H1 (cell line): ENCODE data around the gene KXD1. TPM values are rescaled to one million over a fixed set of nuclear protein-coding genes. Genes with fewer than 3 reads are reported as not detected.
"Not testable (repeated sequence)": the region's sequence is repeated elsewhere in the genome, so short reads cannot be mapped to it uniquely, and the experiment has no call there.

Source experiments
- CTCF ChIA-PET: fragments of 300-600 bp; sonication (Branson Sonifier 250); formaldehyde crosslinking; loops from one replicate; lab custom pipeline; 2021; ENCODE audit not compliant: partially characterized antibody; lab: Charles Lee
- POLR2A ChIA-PET: fragments of 300-600 bp; sonication (Branson Sonifier 250); formaldehyde crosslinking; loops from one replicate; lab custom pipeline; 2021; ENCODE audit warnings: inconsistent platforms; ENCODE audit not compliant: partially characterized antibody; lab: Charles Lee
- DNase-seq, 2 experiments: peaks; one replicate each; pipeline versions ENCODE4 v3.0.0 to v3.0.0-alpha.2; 2010 to 2022; ENCODE audit warnings: low spot score in 2 of 2, low read depth in 1 of 2, mixed read lengths in 1 of 2
- FAIRE-seq: peaks from 2 replicates; lab custom pipeline; 2011; peaks lifted over from hg19 to GRCh38; lab: Jason Lieb, UNC
- H2AFZ ChIP-seq: 2 replicates; pipeline ENCODE4 v1.8.1; 2012; ENCODE audit warnings: low read length, inconsistent platforms
- H2AK5ac ChIP-seq: 2 replicates; pipeline ENCODE4 v1.6.1; 2013; ENCODE audit warnings: low read depth, low read length
- H2BK120ac ChIP-seq: replicated peaks from 2 replicates; pipeline ENCODE3; 2013; ENCODE audit warnings: low read depth, low read length, inconsistent platforms
- H2BK12ac ChIP-seq: 2 replicates; pipeline ENCODE4 v1.6.1; 2013; ENCODE audit warnings: low read depth, low read length
- H2BK15ac ChIP-seq: 2 replicates; pipeline ENCODE4 v1.6.1; 2013; ENCODE audit warnings: low read length
- H2BK20ac ChIP-seq: 2 replicates; pipeline ENCODE4 v1.6.1; 2013; ENCODE audit warnings: low read length
- H2BK5ac ChIP-seq: 2 replicates; pipeline ENCODE4 v1.6.1; 2013; ENCODE audit warnings: low read depth, low read length
- H3K14ac ChIP-seq: 2 replicates; pipeline ENCODE4 v1.6.1; 2013; ENCODE audit warnings: inconsistent platforms; ENCODE audit not compliant: insufficient read length
- H3K18ac ChIP-seq: 2 replicates; pipeline ENCODE4 v1.6.1; 2013; ENCODE audit warnings: low read length; ENCODE audit errors: extremely low read depth
- H3K23ac ChIP-seq: 2 replicates; pipeline ENCODE4 v1.6.1; 2013; ENCODE audit warnings: inconsistent platforms; ENCODE audit not compliant: insufficient read length
- H3K23me2 ChIP-seq: 2 replicates; pipeline ENCODE4 v1.6.1; 2013; ENCODE audit warnings: low read depth, low read length
- H3K27ac ChIP-seq: 2 replicates; pipeline ENCODE4 v1.6.1; 2011; ENCODE audit warnings: low read depth, low read length, inconsistent platforms
- H3K27me3 ChIP-seq, 4 experiments: replicated peaks in 1 of 4; 1 replicate in 1 of 4; 2 replicates in 3 of 4; pipeline versions ENCODE4 v1.6.1 to v1.8.1; 2011 to 2013; ENCODE audit warnings: low read length in 3 of 4, mild to moderate bottlenecking in 3 of 4, inconsistent platforms in 2 of 4, mixed read lengths in 2 of 4, moderate library complexity in 1 of 4; ENCODE audit not compliant: control insufficient read depth in 3 of 4, insufficient read depth in 3 of 4; ENCODE audit errors: extremely low read depth in 1 of 4
- H3K36me3 ChIP-seq, 4 experiments: 2 replicates each; pipeline versions ENCODE4 v1.6.1 to v1.8.1; 2011 to 2013; ENCODE audit warnings: mild to moderate bottlenecking in 4 of 4, low read length in 3 of 4, moderate library complexity in 2 of 4, control low read depth in 1 of 4, inconsistent platforms in 1 of 4; ENCODE audit not compliant: insufficient read depth in 4 of 4, control insufficient read depth in 2 of 4
- H3K4ac ChIP-seq: replicated peaks from 2 replicates; pipeline ENCODE3; 2013; ENCODE audit warnings: low read length, low read depth, mixed read lengths, inconsistent platforms; ENCODE audit not compliant: insufficient read length
- H3K4me1 ChIP-seq, 4 experiments: replicated peaks in 1 of 4; 1 replicate in 1 of 4; 2 replicates in 3 of 4; pipeline versions ENCODE4 v1.6.1 to v1.8.1; 2011 to 2013; ENCODE audit warnings: low read length in 3 of 4, inconsistent platforms in 2 of 4, mixed read lengths in 1 of 4; ENCODE audit not compliant: insufficient read depth in 4 of 4, control insufficient read depth in 3 of 4
- H3K4me2 ChIP-seq, 2 experiments: 2 replicates each; pipeline versions ENCODE4 v1.6.1 to v1.8.1; 2011 to 2013; ENCODE audit warnings: low read depth in 2 of 2, low read length in 2 of 2, control low read depth in 1 of 2, inconsistent platforms in 1 of 2, mild to moderate bottlenecking in 1 of 2; ENCODE audit not compliant: insufficient read depth in 1 of 2
- H3K4me3 ChIP-seq, 4 experiments: fragments of 200-600, 300-600 bp in 1 of 4; sonication (generic), shearing (Covaris generic), sonication (Bioruptor Twin) in 1 of 4; 2 replicates each; pipeline versions ENCODE4 v1.5.1 to v1.8.1; 2011 to 2016; ENCODE audit warnings: low read length in 4 of 4, low read depth in 3 of 4, control low read depth in 2 of 4, inconsistent platforms in 2 of 4, mild to moderate bottlenecking in 2 of 4, mixed read lengths in 1 of 4, moderate library complexity in 1 of 4; ENCODE audit not compliant: insufficient read depth in 2 of 4; ENCODE audit errors: extremely low read depth in 1 of 4
- H3K56ac ChIP-seq: replicated peaks from 2 replicates; pipeline ENCODE3; 2013; ENCODE audit warnings: low read depth, mild to moderate bottlenecking, mixed read lengths, low read length, inconsistent platforms; ENCODE audit not compliant: insufficient read length
- H3K79me1 ChIP-seq: 2 replicates; pipeline ENCODE4 v1.6.1; 2013; ENCODE audit warnings: low read depth, low read length, control low read depth
- H3K79me2 ChIP-seq, 2 experiments: 2 replicates each; pipeline versions ENCODE4 v1.6.1 to v1.8.1; 2012 to 2013; ENCODE audit warnings: low read length in 2 of 2, mild to moderate bottlenecking in 2 of 2, inconsistent platforms in 1 of 2; ENCODE audit not compliant: insufficient read depth in 2 of 2, control insufficient read depth in 1 of 2
- H3K9ac ChIP-seq, 4 experiments: replicated peaks in 1 of 4; 1 replicate in 1 of 4; 2 replicates in 3 of 4; pipeline versions ENCODE4 v1.6.1 to v1.8.1; 2011 to 2013; ENCODE audit warnings: low read depth in 3 of 4, low read length in 3 of 4, control low read depth in 2 of 4, mild to moderate bottlenecking in 2 of 4, moderate library complexity in 2 of 4, inconsistent platforms in 1 of 4; ENCODE audit errors: extremely low read depth in 1 of 4
- H3K9me3 ChIP-seq, 2 experiments: 2 replicates each; pipeline versions ENCODE4 v1.6.1 to v1.8.1; 2012 to 2013; ENCODE audit warnings: mild to moderate bottlenecking in 2 of 2, moderate library complexity in 2 of 2, control low read depth in 1 of 2, inconsistent platforms in 1 of 2, low read depth in 1 of 2, low read length in 1 of 2, mixed read lengths in 1 of 2; ENCODE audit not compliant: insufficient read depth in 2 of 2
- H4K20me1 ChIP-seq, 2 experiments: replicated peaks in 1 of 2; 2 replicates each; pipeline versions ENCODE3 to v1.8.1; 2011 to 2013; ENCODE audit warnings: inconsistent platforms in 2 of 2, low read length in 2 of 2, mild to moderate bottlenecking in 1 of 2; ENCODE audit not compliant: insufficient read depth in 2 of 2, control insufficient read depth in 1 of 2
- H4K5ac ChIP-seq: 2 replicates; pipeline ENCODE4 v1.6.1; 2013; ENCODE audit warnings: low read length, low read depth, mixed read lengths, inconsistent platforms; ENCODE audit not compliant: insufficient read length
- H4K8ac ChIP-seq: 2 replicates; pipeline ENCODE4 v1.8.0; 2013; ENCODE audit warnings: mild to moderate bottlenecking, moderate library complexity, low read length, inconsistent platforms; ENCODE audit not compliant: insufficient read depth; ENCODE audit errors: extremely low read depth
- H4K91ac ChIP-seq: replicated peaks from 2 replicates; pipeline ENCODE3; 2013; ENCODE audit warnings: low read length, mixed read lengths, inconsistent platforms; ENCODE audit not compliant: insufficient read length
- WGBS, 2 experiments: shearing (Covaris generic) in 1 of 2; methylation state at CpG; one replicate each; pipeline versions ENCODE4 v1.1.6 to v1.1.7; 2013 to 2015; ENCODE audit warnings: low lambda C conversion rate in 2 of 2, mixed read lengths in 2 of 2, inconsistent platforms in 1 of 2, low coverage in 1 of 2, missing lambda C conversion rate in 1 of 2; ENCODE audit not compliant: insufficient replicate concordance in 2 of 2, insufficient coverage in 1 of 2, insufficient read length in 1 of 2; ENCODE audit errors: extremely low coverage in 1 of 2, missing lambda C conversion rate in 1 of 2; 5-methylcytosine and 5-hydroxymethylcytosine counted together
- polyA plus RNA-seq, 7 experiments: library from polyadenylated mRNA; depleted of rRNA in 3 of 7; stranded (reverse) in 5 of 7; unstranded in 2 of 7; fragments of >200 nt in 5 of 7; fragments of 200-250 nt in 2 of 7; gene quantifications; 1 replicate in 5 of 7; 2 replicates in 1 of 7; 4 replicates in 1 of 7; pipeline versions ENCODE4 v1.2.1 to v1.2.3, GENCODE V29; 2011 to 2013; ENCODE audit warnings: missing spikeins in 2 of 7, mixed read lengths in 2 of 7
- total RNA-seq: library from RNA; stranded (reverse); fragmentation: NEBNext Ultra II Directional; extraction: Animal tissue kit (Norgen Biotek cat#: 25700); gene quantifications from 2 replicates; pipeline ENCODE4 v1.2.1, GENCODE V29; 2021

KXD1 gene
- total and polyA plus RNA-seq, 2 of the 8 experiments (the other 6 are each of a cell fraction or from before 2014, with no cell fraction given), result 115 to 267 TPM

DNA sequence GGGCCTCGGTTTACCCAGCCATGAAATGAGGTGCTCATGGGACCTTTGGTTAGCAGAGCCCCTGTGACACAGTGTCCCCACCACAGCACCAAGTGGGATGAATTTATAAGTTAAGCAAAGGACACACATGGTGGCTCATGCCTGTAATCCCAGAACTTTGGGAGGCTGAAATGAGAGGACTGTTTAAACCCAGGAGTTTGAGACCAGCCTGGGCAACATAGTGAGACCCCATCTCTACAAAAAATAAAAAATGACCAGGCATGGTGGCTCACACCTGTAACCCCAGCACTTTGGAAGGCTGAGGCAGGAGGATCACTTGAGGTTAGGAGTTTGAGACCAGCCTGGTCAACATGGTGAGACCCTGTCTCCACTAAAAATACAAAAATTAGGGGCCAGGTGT lies 17.5 kb upstream of the KXD1 start:
- not testable (repeated sequence) for H3K27ac ChIP-seq, H4K5ac ChIP-seq, H3K23me2 ChIP-seq, FAIRE-seq, H4K8ac ChIP-seq, H3K4ac ChIP-seq, H2BK12ac ChIP-seq, H2BK20ac ChIP-seq, H4K91ac ChIP-seq, H2AFZ ChIP-seq, H2BK5ac ChIP-seq, H3K56ac ChIP-seq, H3K4me3 ChIP-seq, H3K27me3 ChIP-seq, H3K79me1 ChIP-seq, DNase-seq, H3K9me3 ChIP-seq, H4K20me1 ChIP-seq, H3K4me2 ChIP-seq, H2BK15ac ChIP-seq, H3K9ac ChIP-seq, H2AK5ac ChIP-seq, H3K14ac ChIP-seq, H3K18ac ChIP-seq, H3K23ac ChIP-seq, H3K4me1 ChIP-seq, H2BK120ac ChIP-seq
- ChIA-PET POLR2A (interaction anchor here (3.5 kb wide), 1 partner anchor 11 kb away, joined by 22 read pairs; no protein-coding TSS in a partner anchor), CTCF (interaction anchor here (1.0 to 1.2 kb wide), 2 partner anchors 12 to 129 kb away, joined by 3 read pairs; no protein-coding TSS in a partner anchor)
- H3K79me2 ChIP-seq, result peaks cover 0 to 16% of the 10 kb centered on the region in 2 experiments; a peak in 2 of 4 replicates
- peaks cover 17 to 55% (median 34%) of the 10 kb centered on the region in 4 experiments for H3K36me3 ChIP-seq
- 91% methylated on average over 1 of the region's 1 CpG; no CpG with 5 or more reads in 1 of the 2 experiments for WGBS, 2 experiments
